HEK293 (cell line): ENCODE results near the gene ARHGEF7.

Experiments
- CTCF ChIA-PET: fragments of 350-600 bp; formaldehyde crosslinking; extraction: SDS; loops from one replicate; lab custom pipeline; 2021; ENCODE audit warnings: antibody characterized with exemption; lab: Yijun Ruan, JAX
- POLR2A ChIA-PET: fragments of 300-600 bp; formaldehyde crosslinking; extraction: SDS; loops from one replicate; lab custom pipeline; 2020; ENCODE audit warnings: antibody characterized with exemption, inconsistent platforms; lab: Yijun Ruan, JAX
- H3K27ac ChIP-seq: fragments of 200-500 bp; sonication (Bioruptor generic); 2 replicates; pipeline ENCODE4 v1.5.1; 2014; ENCODE audit warnings: low read depth, low read length, control low read depth, inconsistent platforms; ENCODE audit errors: extremely low read depth
- H3K36me3 ChIP-seq, 2 experiments: fragments of 200-500 bp in 1 of 2; sonication (Bioruptor generic) in 1 of 2; 1 replicate in 1 of 2; 2 replicates in 1 of 2; pipeline ENCODE4 v1.5.1; 2014 to 2017; ENCODE audit warnings: inconsistent platforms in 2 of 2, low read length in 2 of 2; ENCODE audit not compliant: control insufficient read depth in 2 of 2, insufficient read depth in 1 of 2
- H3K4me1 ChIP-seq: fragments of 200-500 bp; sonication (Bioruptor generic); 2 replicates; pipeline ENCODE4 v1.5.1; 2014; ENCODE audit warnings: mild to moderate bottlenecking, low read length, inconsistent platforms; ENCODE audit not compliant: control insufficient read depth, insufficient read depth
- H3K4me3 ChIP-seq: 2 replicates; pipeline ENCODE4 v1.5.1; 2011; ENCODE audit warnings: low read depth, mild to moderate bottlenecking, control low read depth, low read length, moderate library complexity
- H3K9me3 ChIP-seq: fragments of 200-500 bp; sonication (Bioruptor generic); 2 replicates; pipeline ENCODE4 v1.5.1; 2014; ENCODE audit warnings: low read depth, low read length, inconsistent platforms; ENCODE audit not compliant: control insufficient read depth, insufficient read depth
- KLF7 ChIP-seq: fragments of 450-650 bp; formaldehyde crosslinking; IDR thresholded peaks from 2 replicates; pipeline ENCODE4 v1.5.1; 2016; ENCODE audit warnings: missing biosample characterization, missing genetic modification characterization, borderline replicate concordance
- PRDM2 ChIP-seq: fragments of 450-650 bp; formaldehyde crosslinking; IDR thresholded peaks from 2 replicates; pipeline ENCODE4 v1.5.1; 2016; ENCODE audit warnings: missing biosample characterization, missing genetic modification characterization, borderline replicate concordance
- REST ChIP-seq: fragments of 450-650 bp; formaldehyde crosslinking; IDR thresholded peaks from 2 replicates; pipeline ENCODE4 v1.5.1; 2016; ENCODE audit warnings: missing biosample characterization, missing genetic modification characterization
- SP2 ChIP-seq: fragments of 450-650 bp; formaldehyde crosslinking; IDR thresholded peaks from 2 replicates; pipeline ENCODE4 v1.5.1; 2016; ENCODE audit warnings: missing biosample characterization, missing genetic modification characterization
- ZBTB20 ChIP-seq: fragments of 450-650 bp; formaldehyde crosslinking; IDR thresholded peaks from 2 replicates; pipeline ENCODE4 v1.5.1; 2016; ENCODE audit warnings: missing biosample characterization, missing genetic modification characterization
- ZBTB7A ChIP-seq: fragments of 450-650 bp; formaldehyde crosslinking; IDR thresholded peaks from 2 replicates; pipeline ENCODE4 v1.5.1; 2016; ENCODE audit warnings: low read depth, missing biosample characterization, missing genetic modification characterization
- ZNF16 ChIP-seq: fragments of 450-650 bp; formaldehyde crosslinking; IDR thresholded peaks from 2 replicates; pipeline ENCODE4 v1.5.1; 2016; ENCODE audit warnings: low read depth, missing biosample characterization, missing genetic modification characterization
- ZNF292 ChIP-seq: fragments of 450-650 bp; formaldehyde crosslinking; IDR thresholded peaks from 2 replicates; pipeline ENCODE4 v1.5.1; 2016; ENCODE audit warnings: low read depth, missing biosample characterization, missing genetic modification characterization, borderline replicate concordance
- ZNF350 ChIP-seq: fragments of 450-650 bp; formaldehyde crosslinking; IDR thresholded peaks from 2 replicates; pipeline ENCODE4 v1.5.0; 2017; ENCODE audit warnings: missing biosample characterization, mild to moderate bottlenecking, missing genetic modification characterization
- ZNF394 ChIP-seq: fragments of 450-650 bp; formaldehyde crosslinking; IDR thresholded peaks from 2 replicates; pipeline ENCODE4 v1.5.1; 2016; ENCODE audit warnings: missing biosample characterization, missing genetic modification characterization, mild to moderate bottlenecking, moderate library complexity, borderline replicate concordance
- ZNF585B ChIP-seq: fragments of 450-650 bp; formaldehyde crosslinking; IDR thresholded peaks from 2 replicates; pipeline ENCODE4 v1.5.1; 2016; ENCODE audit warnings: missing biosample characterization, missing genetic modification characterization
- ZNF747 ChIP-seq: fragments of 450-650 bp; formaldehyde crosslinking; IDR thresholded peaks from 2 replicates; pipeline ENCODE4 v1.5.1; 2016; ENCODE audit warnings: missing biosample characterization, missing genetic modification characterization
- ZNF830 ChIP-seq: fragments of 450-650 bp; IDR thresholded peaks from 2 replicates; pipeline ENCODE4 v1.5.0; 2018; ENCODE audit warnings: missing biosample characterization, missing genetic modification characterization, low read depth, mild to moderate bottlenecking, moderate library complexity
- ZSCAN4 ChIP-seq: fragments of 450-650 bp; formaldehyde crosslinking; IDR thresholded peaks from 2 replicates; pipeline ENCODE4 v1.5.1; 2017; ENCODE audit warnings: missing biosample characterization, missing genetic modification characterization
- ZXDB ChIP-seq: fragments of 450-650 bp; formaldehyde crosslinking; IDR thresholded peaks from 2 replicates; pipeline ENCODE4 v1.5.1; 2016; ENCODE audit warnings: missing biosample characterization, missing genetic modification characterization

ARHGEF7 gene

DNA sequence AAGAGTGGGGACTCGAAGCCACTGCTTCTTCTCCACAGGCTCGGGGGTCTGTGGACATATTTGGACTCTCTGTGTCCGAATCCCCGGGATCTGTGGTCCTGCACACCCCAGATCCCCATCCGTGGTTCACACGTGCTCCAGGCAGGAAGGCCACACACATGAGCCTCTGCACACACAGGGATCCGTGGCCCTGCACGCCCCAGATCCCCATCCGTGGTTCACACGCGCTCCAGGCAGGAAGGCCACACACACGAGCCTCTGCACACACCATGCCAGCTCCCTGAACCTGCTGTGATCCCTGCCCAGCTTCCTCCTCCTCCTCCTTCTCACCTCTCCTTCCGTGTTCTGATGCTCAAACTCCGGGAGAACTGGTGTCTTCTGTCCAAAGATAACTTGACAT is 208.4 kb downstream of the ARHGEF7 start:
- no peaks in the 10 kb centered on the region for H3K9me3 ChIP-seq
- TF ChIP-seq ZXDB (no peak), ZNF394 (tag by site-specific recombination) (no peak), ZSCAN4 (tag by site-specific recombination) (no peak), PRDM2 (tag by site-specific recombination) (no peak), ZBTB7A (tag by site-specific recombination) (no peak), ZNF16 (tag by site-specific recombination) (no peak), ZNF830 (tag by site-specific recombination) (no peak), REST (tag by site-specific recombination) (no peak), ZNF350 (no peak), SP2 (tag by site-specific recombination) (no peak), ZNF585B (tag by site-specific recombination) (no peak), ZBTB20 (no peak), KLF7 (tag by site-specific recombination) (no peak), ZNF292 (tag by site-specific recombination) (no peak), ZNF747 (tag by site-specific recombination) (no peak)
- TF ChIP-seq, all 188 proteins: peak for 0
- Histone ChIP-seq H3K4me3 (no peak overlapping the region), H3K36me3 (no peaks in the 10 kb centered on the region), H3K4me1 (no peaks in the 10 kb centered on the region), H3K27ac (no peak overlapping the region)
- POLR2A ChIA-PET: no interaction called here
- CTCF ChIA-PET: no interaction called here
